Measurements from ENCODE around the gene PHGDH.

GRCh38 chr1:119731741-119732430, 20.2 kb downstream of the PHGDH start:
- TF ChIP-seq CREM (CRISPR knock-in tag; IDR thresholded peaks at IDR 0.05) (no peak), ZBTB21 (CRISPR knock-in tag; IDR thresholded peaks at IDR 0.05; ENCODE audit: borderline replicate concordance) (no peak), HMGXB4 (CRISPR knock-in tag; IDR thresholded peaks at IDR 0.05) (no peak), CTCF (IDR thresholded peaks at IDR 0.05) (no peak), ATF3 (CRISPR knock-in tag; conservative IDR thresholded peaks at IDR 0.05) (no peak), ATF6 (CRISPR knock-in tag; IDR thresholded peaks at IDR 0.05) (no peak), TCF7 (CRISPR knock-in tag; IDR thresholded peaks at IDR 0.05; ENCODE audit: low read depth) (no peak), MLX (CRISPR knock-in tag; IDR thresholded peaks at IDR 0.05) (no peak), ESRRA (CRISPR knock-in tag; IDR thresholded peaks at IDR 0.05; ENCODE audit: borderline replicate concordance) (no peak), FOXJ3 (CRISPR knock-in tag; IDR thresholded peaks at IDR 0.05; ENCODE audit: borderline replicate concordance) (no peak)
